Fibroblast of villous mesenchyme (primary cell): ENCODE data around the gene MUC6. TPM values are rescaled to one million over a fixed set of nuclear protein-coding genes. Genes with fewer than 3 reads are reported as not detected.

Source experiments
- DNase-seq: peaks from one replicate; pipeline ENCODE4 v3.0.0-alpha.2; 2010; ENCODE audit warnings: low read depth
- H3K4me3 ChIP-seq: 2 replicates; pipeline ENCODE4 v1.5.1; 2011; ENCODE audit warnings: low read depth, mild to moderate bottlenecking, low read length
- total RNA-seq: library from RNA; depleted of rRNA; stranded (reverse); fragments of >200 nt; gene quantifications from 2 replicates; pipeline ENCODE4 v1.2.3, GENCODE V29; 2012
- TF ChIP-seq, protein P1 (sequence below): IDR thresholded peaks from 2 replicates; pipeline ENCODE4 v1.5.1; 2012; ENCODE audit warnings: low read depth, mild to moderate bottlenecking, low read length; ENCODE audit not compliant: insufficient read depth

MUC6 gene
- total RNA-seq, 1 donor, result not detected

DNA sequence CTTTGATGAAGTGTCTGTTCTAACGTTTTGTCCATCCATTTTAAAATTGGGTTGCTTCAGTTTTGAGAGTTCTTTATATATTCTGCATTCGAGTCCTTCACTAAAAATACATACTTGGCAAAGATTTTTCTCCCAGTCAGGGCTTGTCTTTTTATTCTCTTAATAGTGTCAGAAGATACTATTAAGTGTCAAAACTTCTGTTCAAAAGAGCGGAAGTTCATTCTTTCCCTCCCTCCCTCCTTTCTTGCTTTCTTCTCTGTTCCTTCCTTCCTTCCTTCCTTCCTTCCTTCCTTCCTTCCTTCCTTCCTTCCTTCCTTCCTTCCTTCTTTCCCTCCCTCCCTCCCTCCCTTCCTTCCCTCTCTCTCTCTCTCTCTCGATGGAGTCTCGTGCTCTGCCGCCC is 7.6 kb upstream of the MUC6 start:
- DNase-seq, result no peak
- TF ChIP-seq, protein P1, sequence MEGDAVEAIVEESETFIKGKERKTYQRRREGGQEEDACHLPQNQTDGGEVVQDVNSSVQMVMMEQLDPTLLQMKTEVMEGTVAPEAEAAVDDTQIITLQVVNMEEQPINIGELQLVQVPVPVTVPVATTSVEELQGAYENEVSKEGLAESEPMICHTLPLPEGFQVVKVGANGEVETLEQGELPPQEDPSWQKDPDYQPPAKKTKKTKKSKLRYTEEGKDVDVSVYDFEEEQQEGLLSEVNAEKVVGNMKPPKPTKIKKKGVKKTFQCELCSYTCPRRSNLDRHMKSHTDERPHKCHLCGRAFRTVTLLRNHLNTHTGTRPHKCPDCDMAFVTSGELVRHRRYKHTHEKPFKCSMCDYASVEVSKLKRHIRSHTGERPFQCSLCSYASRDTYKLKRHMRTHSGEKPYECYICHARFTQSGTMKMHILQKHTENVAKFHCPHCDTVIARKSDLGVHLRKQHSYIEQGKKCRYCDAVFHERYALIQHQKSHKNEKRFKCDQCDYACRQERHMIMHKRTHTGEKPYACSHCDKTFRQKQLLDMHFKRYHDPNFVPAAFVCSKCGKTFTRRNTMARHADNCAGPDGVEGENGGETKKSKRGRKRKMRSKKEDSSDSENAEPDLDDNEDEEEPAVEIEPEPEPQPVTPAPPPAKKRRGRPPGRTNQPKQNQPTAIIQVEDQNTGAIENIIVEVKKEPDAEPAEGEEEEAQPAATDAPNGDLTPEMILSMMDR, result no peak
- no peak overlapping the region for H3K4me3 ChIP-seq

DNA sequence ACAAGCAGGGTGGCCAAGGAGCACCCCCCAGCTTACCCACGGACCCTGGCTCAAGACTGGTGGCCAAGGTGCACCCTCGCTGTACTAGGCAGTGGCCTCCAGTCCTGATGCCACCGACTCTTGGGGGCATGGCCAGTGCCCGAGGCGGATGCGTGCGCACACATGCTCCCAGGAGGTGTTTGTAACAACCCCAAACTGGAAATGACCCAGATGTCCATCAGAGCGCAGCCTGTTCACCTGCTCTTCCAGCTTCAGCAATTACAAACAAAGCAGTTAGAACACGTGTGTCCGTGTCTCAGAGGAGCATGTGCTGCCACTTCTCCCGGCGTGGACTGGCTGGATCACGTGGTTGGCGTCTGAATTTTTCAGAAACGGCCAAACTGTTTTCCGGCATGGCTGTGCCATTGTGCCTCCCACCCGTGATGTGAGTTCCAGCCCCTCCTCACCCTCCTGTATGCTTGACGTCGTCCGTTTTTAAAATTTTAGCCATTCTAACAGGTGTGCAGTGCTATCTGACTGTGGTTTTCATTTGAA is 7.1 kb upstream of the MUC6 start:
- H3K4me3 ChIP-seq, result no peak overlapping the region
- no peak for DNase-seq
- TF ChIP-seq, protein P1, result no peak

DNA sequence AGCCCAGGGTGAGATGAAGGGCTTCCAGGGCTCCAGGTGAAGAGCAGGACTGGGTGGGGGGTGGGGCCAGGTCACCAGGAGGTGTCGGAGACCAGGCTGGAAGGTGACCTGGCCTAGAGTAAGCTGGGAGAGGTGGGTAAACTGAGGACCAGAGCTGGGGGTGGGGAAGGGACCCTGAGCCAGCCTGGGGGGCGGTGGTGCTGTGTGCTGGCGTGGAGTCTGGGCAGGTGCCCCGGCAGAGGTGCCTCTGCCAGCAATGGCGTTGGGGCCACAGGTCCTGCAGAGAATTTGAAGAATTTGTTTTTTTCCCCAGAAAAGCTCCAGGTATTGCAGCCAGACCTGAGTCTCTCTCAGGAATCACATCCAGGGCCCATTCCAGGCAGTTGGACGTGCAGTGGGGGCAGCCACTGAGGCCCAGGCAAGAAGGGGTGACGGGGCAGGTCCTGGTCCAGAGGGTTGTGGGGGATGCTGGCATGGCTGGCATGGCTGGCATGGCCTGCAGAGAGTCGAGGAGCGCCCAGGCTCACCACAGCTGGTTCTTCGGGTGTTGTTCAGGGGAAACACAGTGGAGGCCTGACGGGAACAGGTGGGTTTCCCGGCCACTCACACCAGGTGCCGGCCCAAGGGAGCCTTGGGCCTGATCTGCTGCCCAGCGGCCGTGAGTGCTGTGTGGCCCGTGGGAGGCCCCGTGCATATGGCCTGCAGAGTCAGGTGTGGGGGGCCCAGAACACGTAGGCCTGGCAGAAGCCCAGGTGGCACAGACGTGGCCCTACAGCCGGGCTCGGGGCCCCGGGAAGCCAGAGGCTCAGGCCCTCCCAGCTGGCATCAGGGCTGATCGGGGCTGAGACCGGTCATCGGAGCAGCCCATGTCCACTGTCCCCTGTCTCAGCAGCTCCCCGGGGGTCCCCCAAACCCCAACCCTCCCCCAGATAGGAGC is 6.4 kb upstream of the MUC6 start:
- no peak overlapping the region for H3K4me3 ChIP-seq
- DNase-seq, result no peak
- TF ChIP-seq, protein P1, result no peak

DNA sequence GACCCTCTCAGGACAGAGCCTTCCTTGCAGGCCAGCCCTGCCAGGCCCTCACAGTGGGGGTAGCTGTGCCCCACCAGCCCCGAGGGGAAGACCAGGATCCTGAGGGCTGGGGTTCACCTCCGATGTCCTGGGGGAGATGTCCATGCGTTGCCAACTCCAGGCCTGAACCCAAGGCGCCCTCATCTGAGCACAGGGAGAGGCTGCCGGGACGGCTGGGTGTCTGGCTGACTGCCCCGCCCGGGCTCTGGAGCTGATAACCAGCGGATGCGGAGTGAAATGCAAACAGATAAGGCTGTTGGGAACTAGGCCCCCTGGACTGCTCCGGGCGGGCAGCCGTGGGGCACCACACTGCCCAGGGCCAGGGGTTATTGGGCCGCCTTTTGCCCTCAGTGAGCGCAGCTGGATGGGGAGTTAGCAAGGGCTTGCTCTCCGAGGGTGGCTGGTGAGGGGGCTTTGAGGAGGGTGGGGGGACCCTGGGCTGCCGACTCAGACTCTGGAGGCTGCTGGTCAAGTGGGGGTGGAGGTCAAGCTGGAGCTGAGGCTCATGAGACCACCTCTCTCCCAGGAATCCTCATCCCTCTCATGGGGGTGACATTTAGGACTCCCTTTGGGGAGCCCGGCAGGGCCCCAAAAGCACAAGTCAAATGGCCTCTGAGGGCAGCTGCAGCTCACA is 5.6 kb upstream of the MUC6 start:
- TF ChIP-seq, protein P1, result no peak
- DNase-seq, result no peak
- H3K4me3 ChIP-seq, result no peak overlapping the region

DNA sequence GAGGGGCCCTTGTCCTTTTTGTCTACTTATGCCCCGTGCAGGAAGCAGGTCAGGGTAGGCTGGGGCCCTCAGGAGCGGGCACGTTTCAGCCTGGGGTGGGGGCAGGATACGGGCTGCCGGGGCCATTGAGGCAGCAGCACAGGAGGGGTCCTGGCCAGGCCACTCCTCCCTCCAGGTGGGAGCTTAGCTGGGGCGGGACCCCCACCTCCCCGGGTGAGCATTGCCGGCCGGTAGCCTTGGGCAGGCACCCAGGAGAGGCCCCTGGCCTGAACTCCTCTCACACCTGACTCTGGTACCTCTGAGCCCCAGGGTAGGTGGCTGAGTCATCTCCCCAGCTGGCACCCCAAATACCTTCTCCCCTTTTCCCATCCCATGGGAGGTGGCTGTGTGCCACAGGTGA is 5.0 kb upstream of the MUC6 start:
- no peak for DNase-seq
- no peak overlapping the region for H3K4me3 ChIP-seq
- TF ChIP-seq, protein P1, result no peak

DNA sequence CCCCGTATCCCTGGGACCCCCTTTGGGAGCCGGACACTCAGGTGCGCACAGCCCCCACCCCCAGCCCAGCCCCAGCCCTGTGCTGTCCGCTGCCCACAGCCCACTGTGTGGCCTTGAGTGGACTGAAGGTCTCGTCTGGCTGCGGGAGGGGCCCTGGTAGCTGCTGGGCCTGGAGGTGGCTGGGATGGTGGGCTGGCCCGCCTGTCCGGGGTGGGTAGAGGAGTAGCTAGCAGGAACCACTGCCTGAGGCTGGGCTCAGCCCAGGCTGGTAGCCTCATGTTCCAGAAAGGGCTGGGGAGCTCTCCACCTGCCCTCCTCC is 4.6 kb upstream of the MUC6 start:
- TF ChIP-seq, protein P1, result no peak
- no peak overlapping the region for H3K4me3 ChIP-seq
- DNase-seq, result no peak
